ENCODE data around the gene RER1. TPM values are rescaled to one million over a fixed set of nuclear protein-coding genes. Genes with fewer than 3 reads are reported as not detected.

Gene RER1
- polyA plus RNA-seq, 1 experiment, result 324 TPM

- Histone ChIP-seq H3K27ac (ENCODE audit: low read depth, low read length) (no peak overlapping the region), H3K9me3 (ENCODE audit: control insufficient read depth, insufficient read depth, low read length) (no peaks in the 10 kb centered on the region; the same call in 1 of the 2 replicates), H3K27me3 (ENCODE audit: control insufficient read depth, insufficient read depth, low read length) (peaks cover 16% of the 10 kb centered on the region), H3K4me3 (ENCODE audit: low read depth, low read length) (no peak overlapping the region)
- no peak for DNase-seq (ENCODE audit: low read depth, low spot score)
- ChIA-PET POLR2A (interaction anchor here (0.7 kb wide), 1 partner anchor 802 kb away, joined by 3 read pairs; no protein-coding TSS in a partner anchor), CTCF (interaction anchor here (0.7 to 4.4 kb wide), 4 partner anchors 132 to 1008 kb away, joined by 4 to 40 read pairs (median 9); no protein-coding TSS in a partner anchor)
- TF ChIP-seq CTCF (IDR thresholded peaks at IDR 0.05; ENCODE audit: low read depth, low read length), result no peak
These were observed 23.7 kb downstream of the RER1 start for GRCh38 chr1:2415337-2415736.

DNA sequence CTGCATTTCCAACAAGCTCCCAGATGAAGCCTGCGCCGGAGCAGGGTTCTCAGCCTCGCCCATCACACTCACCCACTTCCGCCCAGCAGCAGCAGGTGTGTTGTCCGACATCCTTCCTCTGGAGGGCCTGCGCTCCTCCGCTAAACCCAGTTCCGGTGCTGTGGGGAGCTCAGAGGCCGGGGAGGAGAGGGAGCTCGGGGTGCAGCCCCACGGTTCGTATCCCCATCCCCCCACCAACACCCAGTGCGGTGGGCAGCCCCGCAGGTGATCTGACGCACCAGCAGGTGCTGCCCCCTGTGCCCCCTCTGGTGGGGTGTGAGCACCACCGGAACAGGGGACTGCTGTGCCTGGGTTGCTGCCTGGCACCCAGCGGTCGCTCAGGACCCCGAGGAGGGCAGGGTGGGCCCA lies 24.2 kb downstream of the RER1 start:
- Histone ChIP-seq H3K9me3 (ENCODE audit: control insufficient read depth, insufficient read depth, low read length) (no peaks in the 10 kb centered on the region; the same call in 1 of the 2 replicates), H3K4me3 (ENCODE audit: low read depth, low read length) (no peak overlapping the region), H3K27me3 (ENCODE audit: control insufficient read depth, insufficient read depth, low read length) (peaks cover 18% of the 10 kb centered on the region), H3K27ac (ENCODE audit: low read depth, low read length) (no peak overlapping the region)
- DNase-seq (ENCODE audit: low read depth, low spot score), result no peak
- ChIA-PET CTCF (interaction anchor here (2.5 to 4.4 kb wide), 2 partner anchors 132 to 1008 kb away, joined by 14 to 40 read pairs; no protein-coding TSS in a partner anchor), POLR2A (no interaction called here)
- no peak for TF ChIP-seq CTCF (IDR thresholded peaks at IDR 0.05; ENCODE audit: low read depth, low read length)

DNA sequence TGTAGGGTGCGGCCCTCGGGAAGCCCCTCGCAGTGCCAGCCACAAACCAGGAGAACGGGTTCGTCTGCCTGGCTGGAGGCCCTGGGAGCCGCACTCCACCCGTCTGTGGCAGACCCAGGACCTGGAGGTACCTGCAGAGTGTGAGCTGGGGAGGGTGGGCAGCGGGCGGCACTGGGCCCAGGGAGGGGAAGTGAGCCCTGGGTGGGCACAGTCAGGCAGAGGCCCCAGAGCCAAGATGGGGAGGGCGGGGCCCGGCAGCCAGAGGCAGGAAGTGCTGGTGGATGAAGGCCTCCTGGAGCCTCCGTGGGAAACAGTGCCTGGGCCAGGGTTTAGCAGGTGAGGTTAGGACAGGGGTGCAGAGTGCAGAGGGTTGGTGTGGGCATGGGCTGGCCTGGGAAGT lies 24.8 kb downstream of the RER1 start:
- CTCF ChIA-PET, result interaction anchor here (2.5 to 4.4 kb wide), 2 partner anchors 131 to 1007 kb away, joined by 14 to 40 read pairs; no protein-coding TSS in a partner anchor
- H3K9me3 ChIP-seq (ENCODE audit: control insufficient read depth, insufficient read depth, low read length), result no peaks in the 10 kb centered on the region; the same call in 1 of the 2 replicates
- H3K27me3 ChIP-seq (ENCODE audit: control insufficient read depth, insufficient read depth, low read length), result peaks cover 18% of the 10 kb centered on the region
- H3K4me3 ChIP-seq (ENCODE audit: low read depth, low read length), result no peak overlapping the region
- no peak overlapping the region for H3K27ac ChIP-seq (ENCODE audit: low read depth, low read length)
- POLR2A ChIA-PET, result no interaction called here
- TF ChIP-seq CTCF (IDR thresholded peaks at IDR 0.05; ENCODE audit: low read depth, low read length), result no peak
- no peak for DNase-seq (ENCODE audit: low read depth, low spot score)

DNA sequence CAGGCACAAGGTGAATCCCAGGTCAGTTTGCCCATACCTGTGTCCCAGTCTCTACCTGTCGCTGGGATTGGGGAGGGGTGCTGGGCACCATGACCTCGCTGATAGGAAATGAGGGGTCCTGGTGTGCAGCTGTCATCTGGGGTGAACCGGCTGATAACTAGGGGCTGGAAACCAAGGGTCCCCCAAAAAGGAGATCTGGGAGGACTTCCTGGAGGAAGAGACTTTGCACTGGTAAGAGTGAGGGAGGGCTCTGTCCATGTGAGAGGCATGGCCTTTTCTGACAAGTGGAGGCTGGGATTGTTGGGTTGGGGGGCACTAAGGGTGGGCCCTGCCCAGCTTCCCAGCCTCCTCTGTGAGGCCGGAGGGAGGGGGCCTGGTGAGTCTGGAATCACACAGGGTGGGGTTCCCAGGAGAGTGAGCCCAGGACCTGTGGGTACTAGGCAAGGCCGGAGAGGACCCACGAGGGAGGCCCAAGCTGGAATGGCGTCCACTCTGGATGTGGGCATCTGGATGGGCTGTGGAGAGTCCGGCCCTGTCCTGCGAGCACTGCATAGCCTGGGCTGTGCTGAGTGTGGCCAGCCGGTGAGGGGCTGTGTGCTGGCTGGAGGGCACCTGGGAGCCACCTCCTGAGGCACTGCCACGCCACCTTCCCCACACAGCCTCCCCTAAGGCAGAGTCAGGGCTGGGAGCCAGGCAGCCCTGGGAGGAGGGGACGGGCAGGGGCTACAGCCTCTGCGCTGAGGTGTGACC lies 25.6 kb downstream of the RER1 start:
- Histone ChIP-seq H3K27me3 (ENCODE audit: control insufficient read depth, insufficient read depth, low read length) (peaks cover 20% of the 10 kb centered on the region), H3K27ac (ENCODE audit: low read depth, low read length) (no peak overlapping the region), H3K4me3 (ENCODE audit: low read depth, low read length) (no peak overlapping the region), H3K9me3 (ENCODE audit: control insufficient read depth, insufficient read depth, low read length) (no peaks in the 10 kb centered on the region; the same call in 1 of the 2 replicates)
- CTCF ChIA-PET, result interaction anchor here (1.3 to 4.4 kb wide), 2 partner anchors 131 to 1007 kb away, joined by 5 to 40 read pairs; no protein-coding TSS in a partner anchor
- TF ChIP-seq CTCF (IDR thresholded peaks at IDR 0.05; ENCODE audit: low read depth, low read length), result no peak
- DNase-seq (ENCODE audit: low read depth, low spot score), result no peak
- POLR2A ChIA-PET, result interaction anchor here (0.5 kb wide), 1 partner anchor 109 kb away, joined by 3 read pairs; the partner anchor contains the start of gene PANK4

GRCh38 chr1:2417833-2418225 lies 26.2 kb downstream of the RER1 start:
- DNase-seq (ENCODE audit: low read depth, low spot score), result no peak
- Histone ChIP-seq H3K27me3 (ENCODE audit: control insufficient read depth, insufficient read depth, low read length) (peaks cover 21% of the 10 kb centered on the region), H3K4me3 (ENCODE audit: low read depth, low read length) (no peak overlapping the region), H3K9me3 (ENCODE audit: control insufficient read depth, insufficient read depth, low read length) (no peaks in the 10 kb centered on the region; the same call in 1 of the 2 replicates), H3K27ac (ENCODE audit: low read depth, low read length) (no peak overlapping the region)
- POLR2A ChIA-PET, result interaction anchor here (0.5 kb wide), 1 partner anchor 108 kb away, joined by 3 read pairs; the partner anchor contains the start of gene PANK4
- TF ChIP-seq CTCF (IDR thresholded peaks at IDR 0.05; ENCODE audit: low read depth, low read length), result no peak
- CTCF ChIA-PET, result interaction anchor here (1.3 to 4.4 kb wide), 2 partner anchors 130 to 1007 kb away, joined by 5 to 40 read pairs; no protein-coding TSS in a partner anchor
